Superior temporal gyrus (tissue), 1 donor: ENCODE measurements around the gene CTRB2.
"Not testable (repeated sequence)": the region's sequence is repeated elsewhere in the genome, so short reads cannot be mapped to it uniquely, and the experiment has no call there.

ENCODE experiments used
- DNase-seq: peaks from one replicate; pipeline ENCODE4 v3.0.0-alpha.2; 2016; ENCODE audit errors: extremely low spot score

The CTRB2 gene

DNA sequence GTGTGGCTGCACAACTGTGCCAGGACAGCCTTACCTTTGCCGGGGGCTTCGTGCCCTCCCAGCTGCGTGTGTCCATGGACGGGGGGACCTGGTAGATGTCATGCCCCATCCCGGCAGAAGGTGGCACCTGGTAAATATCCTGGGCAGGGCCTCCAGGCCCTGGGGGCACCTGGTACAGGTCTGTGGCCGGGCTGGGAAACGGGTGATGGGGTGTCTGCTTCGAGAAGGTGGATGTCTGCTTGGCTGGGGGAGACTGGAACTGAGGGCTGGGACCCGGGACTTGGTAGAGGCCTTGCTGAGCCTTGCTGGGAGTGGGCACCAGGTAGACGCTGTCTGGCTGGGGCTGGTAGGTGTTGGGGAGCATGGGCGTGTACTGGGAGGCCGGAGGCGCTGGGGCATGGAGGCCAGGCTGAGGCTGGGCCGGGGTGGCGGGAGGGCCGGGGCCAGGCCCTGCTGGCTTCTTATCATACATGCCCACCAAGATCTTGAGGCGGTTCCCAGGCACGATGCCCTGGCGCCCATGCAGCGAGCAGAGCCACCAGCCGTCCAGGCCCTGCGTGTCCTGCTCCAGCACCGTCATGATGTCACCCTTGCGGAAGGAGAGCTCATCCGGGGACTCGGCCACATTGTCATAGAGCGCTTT is 35.6 kb upstream of the CTRB2 start:
- DNase-seq, result not testable (repeated sequence)

DNA sequence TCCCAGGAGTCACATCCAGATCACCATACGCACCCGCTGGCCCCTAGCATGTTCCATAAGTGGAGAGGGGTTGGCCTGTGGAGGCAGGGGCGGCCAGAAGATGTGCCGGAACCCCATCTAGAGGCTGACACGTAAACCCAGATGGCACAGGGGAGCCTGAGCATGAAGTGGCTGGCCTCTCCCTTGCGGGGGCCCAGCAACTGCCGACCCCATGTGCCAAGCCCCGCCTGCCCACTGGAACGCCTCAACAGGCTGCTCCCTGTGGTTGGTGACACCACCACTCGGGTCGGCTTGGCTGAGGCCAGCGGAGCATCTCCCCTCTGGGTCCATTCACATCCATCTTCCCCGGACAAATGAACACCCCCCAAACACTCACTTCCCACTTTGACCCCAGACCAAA is 35.0 kb upstream of the CTRB2 start:
- no peak for DNase-seq

DNA sequence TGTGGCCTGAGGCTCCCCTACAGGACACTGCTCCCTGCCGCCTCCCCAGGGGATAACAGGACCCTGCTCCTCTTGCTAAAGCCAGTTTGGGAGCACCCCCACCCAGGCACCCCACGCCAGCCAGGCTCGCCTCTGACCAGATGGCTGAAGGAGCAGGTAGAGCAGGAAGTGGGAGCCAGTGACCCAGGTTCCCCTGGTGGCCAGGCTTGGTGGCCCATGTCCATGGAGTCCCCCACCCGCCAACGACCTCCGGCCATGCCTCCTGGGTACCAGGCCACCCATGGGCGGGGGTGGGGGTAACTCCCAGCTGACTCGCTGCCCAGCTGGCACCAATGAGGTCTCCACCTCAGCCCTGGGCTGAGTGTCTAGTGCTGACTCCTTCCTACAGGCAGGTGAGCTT is 34.5 kb upstream of the CTRB2 start:
- DNase-seq, result no peak

DNA sequence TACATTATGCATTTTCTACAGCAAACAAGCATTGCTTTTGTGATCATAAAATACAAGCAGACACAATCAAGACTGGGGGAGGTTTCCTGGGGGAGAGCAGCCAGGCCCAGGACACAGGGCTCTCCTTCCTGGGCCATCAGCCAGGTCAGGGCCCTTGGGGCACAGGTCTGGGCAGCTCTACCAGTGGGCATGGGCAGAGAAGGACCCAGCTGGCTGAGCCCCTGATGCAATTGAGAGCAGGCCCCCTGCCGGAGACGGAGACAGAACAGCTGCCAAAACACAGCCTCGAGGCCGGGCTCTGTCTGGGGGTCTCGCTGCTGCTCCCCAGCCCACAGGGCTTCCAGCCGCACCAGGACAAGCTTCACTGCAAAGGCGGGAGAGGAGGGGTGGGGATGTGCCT is 33.7 kb upstream of the CTRB2 start:
- not testable (repeated sequence) for DNase-seq

DNA sequence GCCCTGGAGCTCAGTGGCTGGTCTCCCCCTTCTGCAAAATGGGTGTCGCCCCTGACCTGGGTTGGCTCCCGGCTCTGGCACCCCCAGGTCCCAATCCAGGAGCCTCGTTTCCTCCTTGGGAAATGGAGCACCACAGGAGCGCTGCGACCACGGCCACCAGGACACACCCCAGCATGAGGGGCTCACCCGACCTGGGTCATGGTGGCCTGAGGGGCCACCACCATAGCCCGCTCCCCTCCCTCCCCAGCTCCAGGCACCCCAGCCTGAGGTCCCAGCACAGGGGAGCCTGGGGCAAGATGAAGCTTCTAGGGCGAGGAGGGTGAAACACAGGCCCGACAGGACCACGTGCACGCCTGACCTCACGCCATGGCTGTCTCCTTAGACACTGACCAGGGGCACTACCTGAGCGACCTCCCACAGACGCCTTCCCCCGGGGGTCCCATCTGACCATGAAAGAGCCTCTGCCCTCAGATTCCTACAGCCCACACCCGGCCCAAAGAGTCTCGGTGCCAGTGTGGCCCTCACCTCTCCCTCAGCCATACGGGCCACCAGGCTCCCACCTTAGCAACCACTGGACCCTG is 32.7 kb upstream of the CTRB2 start:
- no peak for DNase-seq

DNA sequence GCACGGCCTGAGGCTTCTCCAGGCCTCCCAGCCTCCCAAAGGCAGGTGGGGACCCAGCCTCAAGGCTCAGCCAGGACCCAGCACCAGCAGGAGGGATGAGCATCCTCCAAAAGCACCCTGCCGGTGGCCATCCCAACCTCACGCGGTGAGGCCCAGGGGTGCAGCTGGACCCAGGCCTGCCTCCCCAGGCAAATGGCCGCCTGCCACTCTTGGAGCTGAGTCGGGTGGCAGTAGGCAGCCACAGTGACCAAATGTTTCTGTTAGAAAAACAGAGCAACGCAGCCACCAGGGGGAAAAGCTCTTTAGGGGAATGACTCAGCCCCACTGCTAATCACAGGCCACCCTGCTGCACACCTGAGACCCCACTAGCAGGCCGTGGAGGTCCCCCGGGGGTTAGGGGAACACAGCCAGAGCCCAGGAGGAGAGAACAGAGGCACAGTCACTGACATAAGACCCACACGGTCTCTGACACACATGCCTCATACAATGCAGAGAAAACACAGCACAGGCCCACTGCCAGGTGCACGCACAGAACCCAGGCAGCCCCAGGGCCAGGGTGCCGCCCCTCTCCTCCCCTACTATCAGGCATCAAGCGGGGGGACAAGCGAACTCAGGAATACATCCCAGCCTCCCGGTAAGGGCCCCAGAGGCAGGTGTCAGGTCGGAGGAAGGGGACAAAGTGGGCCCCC is 32.0 kb upstream of the CTRB2 start:
- peak; percentile 73 for DNase-seq

DNA sequence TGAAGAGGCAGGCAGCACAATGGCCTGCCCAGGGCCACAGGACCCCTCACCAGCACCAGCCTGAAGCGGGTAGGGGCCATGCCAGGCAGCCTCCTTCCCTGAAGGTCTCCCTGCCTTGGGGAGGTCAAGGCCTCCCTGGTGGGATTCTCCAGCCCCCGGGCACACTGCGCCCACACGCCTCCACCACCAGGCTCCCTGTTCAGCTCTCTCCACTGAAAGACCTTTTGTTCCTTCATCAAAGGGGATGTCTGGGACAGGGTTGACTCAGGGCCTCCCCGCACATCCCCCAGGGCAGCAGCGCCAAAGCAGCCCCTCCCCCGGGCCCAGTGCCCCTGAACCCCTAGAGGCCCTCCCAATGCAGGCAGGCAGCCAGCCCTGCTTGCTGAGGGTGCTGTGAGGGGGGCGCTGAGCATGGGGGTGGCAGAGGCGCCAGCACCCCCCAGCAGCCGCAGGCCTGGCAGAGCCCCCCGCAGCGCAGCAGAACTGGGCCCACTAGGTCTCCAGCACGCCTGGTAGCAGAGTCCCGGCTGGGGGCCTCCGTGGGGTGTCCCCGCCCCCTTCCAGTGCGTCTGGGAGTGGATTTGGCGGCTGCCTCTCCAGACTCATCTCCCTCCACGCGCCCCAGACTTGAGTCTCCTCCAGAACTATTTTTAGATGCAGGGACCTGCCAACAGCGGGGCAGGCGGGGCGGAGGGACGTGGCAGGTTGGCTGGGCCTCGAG is 31.3 kb upstream of the CTRB2 start:
- peak; percentile 83 for DNase-seq

DNA sequence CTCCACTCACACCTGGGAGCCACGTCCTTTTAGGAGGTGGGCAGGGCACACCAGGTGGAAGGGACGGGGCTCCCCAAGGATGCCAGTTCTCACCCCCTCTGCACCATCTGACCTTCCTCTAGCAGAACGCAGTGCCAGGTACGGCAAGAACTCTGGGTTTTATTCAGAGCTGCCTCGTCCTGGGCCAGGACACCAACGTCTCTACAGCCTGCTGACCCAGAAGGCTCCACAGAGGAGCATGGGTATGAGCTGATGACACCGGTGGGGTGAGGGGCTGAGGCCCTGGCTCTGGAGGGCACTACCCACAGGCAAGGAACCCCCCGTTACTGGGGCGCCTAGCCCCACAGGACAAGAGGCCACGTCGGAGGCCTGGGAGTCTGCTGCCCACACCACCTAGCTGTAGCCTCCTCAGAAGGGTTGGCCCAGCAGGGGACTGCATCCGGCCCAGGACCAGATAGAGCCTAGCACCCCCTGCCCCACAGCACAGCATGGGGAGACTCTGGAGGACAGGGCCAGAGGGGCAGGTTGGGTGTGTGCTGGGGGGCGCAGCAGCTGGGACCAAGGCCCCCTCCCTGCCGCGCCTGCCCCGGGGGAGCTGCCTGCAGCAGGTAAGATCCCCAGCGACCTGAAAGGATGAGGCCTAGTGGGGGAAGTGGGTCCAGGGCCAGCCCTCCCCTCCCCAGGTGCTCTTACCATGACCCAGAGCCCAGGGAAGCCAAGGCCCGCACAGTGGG is 30.6 kb upstream of the CTRB2 start:
- DNase-seq, result no peak

DNA sequence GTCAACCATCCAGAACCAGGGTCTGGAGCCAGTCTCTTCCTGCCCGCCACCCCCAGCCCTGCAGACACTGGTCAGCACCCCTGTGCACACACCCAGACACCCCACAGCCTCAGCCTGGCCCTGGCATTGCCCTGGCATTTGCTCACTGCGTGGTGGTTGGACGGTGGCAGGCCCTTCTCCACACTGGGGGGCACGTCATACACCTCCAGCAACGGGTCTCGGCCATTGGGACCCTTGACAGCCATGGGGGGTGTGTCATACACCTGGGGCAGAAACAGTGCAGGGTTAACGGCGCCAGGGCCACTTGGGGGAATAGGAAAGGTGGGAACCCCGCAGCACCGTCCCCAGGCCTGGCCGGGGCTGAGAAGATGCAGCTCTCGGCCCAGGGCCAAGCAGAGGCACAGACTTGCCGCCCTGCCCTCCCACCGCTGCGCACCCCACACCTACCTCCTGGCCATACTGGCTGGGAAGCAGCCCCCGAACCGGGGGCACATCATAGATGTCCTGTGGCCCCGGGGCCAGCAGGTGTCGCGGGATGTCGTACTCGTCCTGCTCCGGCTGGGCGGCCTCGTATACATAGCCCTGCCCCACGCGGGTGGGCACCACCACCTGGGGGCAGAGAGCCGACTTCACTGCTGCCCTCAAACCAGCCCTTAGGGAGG is 29.9 kb upstream of the CTRB2 start:
- DNase-seq, result no peak

DNA sequence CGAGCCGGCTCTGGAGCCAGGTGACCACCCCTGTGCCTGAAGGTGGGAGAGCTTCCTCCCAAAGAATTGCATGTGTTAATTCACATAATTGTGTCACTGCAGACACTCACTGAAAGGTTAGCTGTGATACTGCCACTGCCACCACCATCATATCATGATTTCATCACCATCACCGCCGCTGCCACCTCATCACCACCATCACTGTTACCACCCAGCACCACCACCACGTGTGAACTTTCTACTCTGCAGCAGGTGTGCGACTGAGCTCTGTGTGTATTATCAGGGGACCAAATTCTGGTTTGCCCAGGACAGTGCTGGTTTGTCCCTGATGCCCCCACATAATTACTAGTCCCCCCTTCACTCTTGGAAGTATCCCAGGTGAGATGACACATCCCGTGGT is 29.3 kb upstream of the CTRB2 start:
- peak; percentile 14 for DNase-seq

DNA sequence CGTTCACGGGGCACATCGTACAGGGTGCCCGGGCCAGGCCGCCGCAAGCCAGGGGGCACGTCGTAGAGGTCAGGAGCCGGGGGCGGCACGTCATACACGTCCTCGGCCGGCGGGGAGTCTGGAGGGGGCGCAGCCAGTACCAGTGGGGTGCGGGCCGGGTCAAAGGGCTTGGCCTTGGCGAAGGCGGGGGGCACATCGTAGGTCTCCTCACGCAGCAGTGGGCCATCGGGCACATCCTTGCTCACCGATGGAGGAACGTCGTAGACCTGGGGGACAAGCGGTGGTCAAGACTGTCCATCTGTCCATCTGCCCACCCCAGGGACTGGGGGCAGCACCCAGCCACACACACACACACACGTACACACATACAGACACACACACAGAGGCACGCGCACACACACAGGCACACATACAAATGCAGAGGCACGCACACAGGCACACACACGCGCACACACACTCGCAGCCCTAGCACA is 28.8 kb upstream of the CTRB2 start:
- DNase-seq, result no peak

DNA sequence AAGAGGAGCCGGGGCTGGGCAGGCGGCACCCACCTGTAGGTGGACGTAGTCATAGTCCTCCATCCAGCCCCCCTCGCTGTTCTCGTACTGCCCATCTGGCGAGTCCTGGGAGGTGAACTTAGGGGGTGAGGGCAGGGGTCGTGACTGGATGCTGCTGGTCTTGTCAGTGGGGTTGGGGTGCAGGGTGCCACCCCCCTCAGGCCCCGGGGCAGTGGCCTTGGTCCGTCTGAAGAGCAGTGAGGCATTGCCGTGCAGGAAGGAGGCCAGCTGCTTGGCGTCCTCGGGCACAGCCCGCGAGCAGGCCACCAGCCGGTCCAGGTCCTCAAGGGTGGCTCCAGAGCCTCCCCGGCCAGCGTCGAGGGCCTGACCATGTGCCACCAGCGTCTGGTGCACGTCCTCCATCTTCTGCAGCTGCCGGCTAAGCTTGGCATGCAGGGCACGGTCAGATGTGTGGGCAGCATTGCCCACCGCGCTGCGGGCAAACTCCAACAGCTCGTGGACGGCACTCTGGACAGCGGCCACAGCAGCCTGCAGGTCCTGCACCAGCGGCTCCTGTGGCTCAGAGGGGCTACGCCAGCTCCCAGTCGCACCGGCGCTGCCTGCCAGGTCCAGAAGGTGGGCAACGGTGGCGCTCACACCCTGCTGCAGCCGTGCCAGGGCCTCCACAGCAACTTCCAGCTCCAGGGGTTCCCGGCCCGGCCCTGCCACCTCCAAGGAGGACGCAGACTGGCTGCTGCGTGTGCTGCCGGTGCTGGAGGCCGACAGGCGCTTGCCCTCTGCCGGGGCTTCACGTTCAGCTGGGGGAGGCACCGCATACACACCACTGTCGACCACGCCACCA is 28.1 kb upstream of the CTRB2 start:
- DNase-seq, result peak; percentile 20

DNA sequence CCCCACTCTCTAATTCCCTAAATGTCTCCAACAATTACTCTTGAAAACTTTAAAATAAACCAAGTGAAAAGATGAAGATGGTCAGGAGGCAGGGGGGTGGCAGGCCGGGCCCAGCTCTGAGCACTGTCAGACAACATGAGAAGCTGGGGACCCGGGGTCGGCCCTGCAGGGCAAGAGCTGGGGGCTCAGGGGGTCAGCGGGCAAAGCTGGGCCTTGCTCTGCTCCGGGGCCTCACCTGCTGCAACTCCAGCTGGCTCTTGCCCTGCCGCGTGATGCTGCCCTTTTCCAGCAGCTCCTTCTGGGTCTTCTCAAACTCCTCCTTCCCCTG is 26.6 kb upstream of the CTRB2 start:
- no peak for DNase-seq

DNA sequence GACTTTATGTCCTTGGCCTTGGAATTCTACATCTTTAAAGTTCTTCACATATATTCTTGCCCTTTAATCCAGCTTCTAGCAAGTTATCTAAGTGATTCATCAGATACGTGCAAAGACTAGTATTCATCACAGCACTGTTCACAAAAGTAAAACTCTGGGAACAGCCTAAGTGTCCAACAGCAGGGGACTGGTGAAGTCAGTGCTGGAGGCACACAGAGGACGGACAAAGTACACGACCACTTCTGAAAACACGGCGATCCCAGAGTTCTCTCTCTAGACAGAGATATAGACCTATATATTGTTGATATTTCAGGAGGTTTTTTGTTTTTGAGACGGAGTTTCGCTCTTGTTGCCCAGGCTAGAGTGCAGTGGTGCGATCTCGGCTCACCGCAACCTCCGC is 24.6 kb upstream of the CTRB2 start:
- no peak for DNase-seq

DNA sequence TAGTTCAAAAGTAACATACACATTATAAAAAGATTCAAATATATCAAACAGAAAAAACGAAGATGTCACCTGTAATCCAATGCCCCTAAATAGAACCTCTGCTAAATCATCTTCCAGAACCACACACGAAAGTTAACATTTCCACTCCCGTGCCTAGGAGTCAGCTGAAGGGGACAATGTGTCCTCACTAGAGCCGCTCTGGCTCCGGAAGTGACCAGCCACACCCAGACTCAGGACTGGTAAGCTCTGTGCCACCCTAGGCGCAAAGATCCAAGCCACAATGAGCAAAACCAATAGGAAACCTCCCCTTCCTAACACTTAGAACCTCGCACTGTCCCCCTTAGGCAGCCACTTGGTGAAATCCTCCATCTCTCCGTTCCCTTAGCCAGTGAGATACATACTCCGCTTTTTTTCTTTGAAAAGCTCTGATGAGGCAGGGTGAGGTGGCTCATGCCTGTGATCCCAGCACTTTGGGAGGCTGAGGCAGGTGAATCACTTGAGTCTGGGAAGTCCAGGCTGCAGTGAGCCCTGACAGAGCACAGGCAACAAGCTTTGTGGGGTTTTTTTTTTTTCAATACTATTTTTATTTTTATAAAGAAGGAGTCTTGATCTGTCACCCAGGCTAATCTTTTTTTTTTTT is 23.6 kb upstream of the CTRB2 start:
- DNase-seq, result no peak

DNA sequence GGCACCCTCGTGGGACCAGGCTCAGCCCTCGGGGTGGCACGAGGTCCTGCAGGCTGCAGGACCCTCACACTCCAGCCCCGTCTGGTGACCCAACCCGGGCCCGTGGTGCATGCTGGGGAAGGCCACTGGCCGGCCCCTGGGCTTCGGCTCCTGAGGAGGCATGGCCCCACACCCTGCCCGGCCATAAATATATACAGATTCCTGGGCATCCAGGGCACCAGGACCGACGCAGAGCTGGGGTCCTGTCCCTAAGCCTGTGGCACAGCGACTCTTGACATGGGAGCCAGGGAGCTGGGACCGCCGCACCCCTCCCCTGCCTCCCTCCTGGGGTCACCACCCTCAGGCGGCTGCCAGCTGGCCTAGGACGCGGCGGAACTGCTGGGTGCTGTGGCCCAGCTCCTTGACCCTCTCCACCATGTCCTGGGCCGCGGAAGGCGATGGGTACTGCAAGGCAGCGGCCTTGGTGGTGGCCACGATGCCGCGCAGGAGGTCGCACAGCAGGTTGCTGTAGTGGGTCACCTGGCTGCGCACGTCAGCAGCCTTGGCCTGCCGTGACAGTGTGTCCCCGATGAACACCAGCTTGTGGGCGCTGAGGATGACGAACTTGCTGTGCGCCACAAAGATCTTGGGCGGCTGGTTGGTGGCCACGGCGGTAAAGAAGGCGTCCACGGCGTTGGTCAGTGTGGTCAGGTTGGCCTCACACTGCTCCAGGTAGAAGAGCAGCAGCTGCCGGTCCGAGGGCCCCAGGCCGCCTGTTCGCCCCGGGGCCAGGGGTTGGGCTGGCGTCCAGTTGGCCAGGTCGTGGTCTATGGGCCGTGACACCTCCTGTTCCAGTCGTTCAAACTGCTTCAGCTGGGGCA is 22.4 kb upstream of the CTRB2 start:
- DNase-seq, result no peak

DNA sequence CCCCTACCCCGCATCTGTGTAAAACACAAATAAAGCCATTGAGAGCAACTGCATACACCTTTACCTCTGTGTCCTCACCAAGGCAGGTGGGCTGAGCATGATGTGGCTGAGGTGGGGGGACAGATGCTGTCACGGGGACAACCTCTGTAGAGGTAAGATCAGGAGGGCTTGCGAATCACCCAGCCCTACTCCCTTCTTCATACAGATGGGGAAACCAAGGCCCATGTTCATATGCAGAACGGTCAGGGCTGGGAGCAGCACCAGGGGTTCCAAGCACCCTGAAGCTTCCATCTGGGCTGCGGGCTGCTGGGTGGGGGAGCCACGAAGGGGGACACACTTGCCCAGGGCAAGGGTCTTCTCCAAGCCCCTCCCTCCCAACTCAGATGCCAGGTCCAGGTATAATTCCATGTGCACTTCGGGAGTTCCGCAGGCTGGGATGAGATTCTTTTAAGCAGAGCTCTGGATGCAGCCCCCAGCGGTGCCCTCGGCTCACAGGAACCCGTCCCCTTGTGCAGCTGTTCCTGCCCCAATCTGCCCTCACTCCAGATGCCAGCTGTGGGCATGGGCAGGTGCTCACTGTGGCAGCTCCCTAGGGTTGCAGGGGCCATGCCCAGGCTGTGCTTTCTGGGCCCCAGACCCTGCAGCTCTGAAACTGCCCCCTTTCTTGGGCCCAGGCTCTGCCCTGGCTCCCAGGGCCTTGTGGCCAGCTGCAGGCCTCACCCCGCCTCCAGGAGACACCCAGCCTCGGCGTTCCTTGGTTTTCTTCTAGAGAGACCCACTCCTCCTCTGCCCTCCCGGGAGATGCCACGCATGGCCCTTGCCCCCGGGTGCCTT is 21.4 kb upstream of the CTRB2 start:
- no peak for DNase-seq
